Activated naive CD4-positive, alpha-beta T cell treated with Interleukin-2 at 50 U/mL for 16 hours (primary cell): ENCODE measurements around the gene ANP32E.
A peak's percentile ranks its signal among the peaks of the same experiment; 100 is the strongest.
"Not testable (repeated sequence)": the region's sequence is repeated elsewhere in the genome, so short reads cannot be mapped to it uniquely, and the experiment has no call there.

Source experiments
- DNase-seq: peaks from one replicate; pipeline ENCODE4 v3.0.0-alpha.2; 2020

The ANP32E gene

DNA sequence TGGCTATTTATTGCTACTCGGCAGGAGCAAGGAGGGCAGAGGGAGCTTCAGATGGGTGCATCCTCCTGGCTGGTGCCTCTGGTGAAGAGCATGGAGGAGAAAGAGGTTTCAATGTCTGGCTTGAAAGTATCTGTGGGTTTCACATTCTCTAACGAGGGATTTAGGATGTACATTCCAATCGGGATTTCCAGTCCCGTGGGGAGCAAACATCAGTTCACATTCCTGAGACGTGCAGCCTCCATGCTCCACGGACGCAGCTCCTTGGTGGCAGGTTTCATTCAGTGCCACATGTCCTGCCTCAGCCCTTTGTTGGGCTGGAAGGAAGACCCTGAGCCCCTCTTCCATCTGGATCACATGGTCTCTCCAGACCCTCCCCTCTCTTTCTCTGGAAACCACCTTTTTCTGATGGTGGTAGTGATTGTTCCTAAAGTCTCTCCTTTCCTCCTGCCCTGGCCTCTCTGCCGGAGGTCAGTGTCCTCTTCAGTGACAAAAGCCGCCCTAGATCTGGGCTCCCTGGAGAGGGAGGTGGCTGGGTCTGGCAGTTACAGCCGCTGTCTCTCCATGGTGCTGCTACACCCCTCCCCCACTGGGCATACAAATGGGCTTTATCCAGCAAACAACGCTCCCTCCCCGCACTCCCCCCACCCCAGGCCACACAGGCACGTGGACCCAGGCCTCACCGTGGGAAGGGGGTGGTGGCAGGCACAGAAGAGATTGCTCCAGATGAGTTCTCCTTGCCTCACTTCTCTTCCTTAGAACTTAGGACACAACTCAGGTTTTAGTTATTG lies 20.8 kb upstream of the ANP32E start:
- DNase-seq: no peak

DNA sequence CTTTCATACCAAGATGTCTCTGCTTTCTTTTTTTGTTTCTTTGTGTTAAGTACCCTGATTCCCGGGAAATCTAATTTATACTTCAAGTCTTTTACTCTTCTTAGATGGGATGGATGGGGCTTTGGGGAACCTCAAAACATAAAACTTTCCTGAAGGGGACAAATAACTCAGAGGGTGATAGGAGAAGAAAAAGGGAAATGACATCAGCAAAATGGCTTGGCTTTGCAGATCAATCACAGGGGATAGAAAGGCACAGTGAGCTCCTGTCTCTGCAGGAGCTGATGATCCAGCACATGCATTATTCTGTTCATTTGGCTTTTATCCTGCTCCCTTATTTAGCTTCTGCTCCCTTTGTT lies 20.3 kb upstream of the ANP32E start:
- DNase-seq: no peak

DNA sequence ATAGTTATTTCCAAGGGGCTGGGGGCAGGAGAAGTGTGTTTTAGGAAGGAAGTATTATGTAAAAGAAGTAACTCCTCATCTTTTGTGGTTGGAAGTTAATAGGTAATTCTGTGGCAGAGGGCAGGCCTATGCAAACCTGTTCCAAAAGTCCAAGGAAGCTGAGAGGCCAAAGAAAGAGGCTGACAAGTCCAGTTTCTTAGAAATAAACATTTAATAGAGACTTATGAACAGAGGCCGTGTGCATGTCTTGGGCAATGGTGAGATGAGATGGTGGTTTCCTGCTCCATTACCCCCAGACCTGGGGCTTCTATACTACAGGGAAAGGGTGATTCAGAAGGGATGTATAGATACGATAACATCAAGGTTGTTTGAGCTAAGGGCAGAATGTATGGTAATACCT lies 14.0 kb upstream of the ANP32E start:
- DNase-seq: no peak

DNA sequence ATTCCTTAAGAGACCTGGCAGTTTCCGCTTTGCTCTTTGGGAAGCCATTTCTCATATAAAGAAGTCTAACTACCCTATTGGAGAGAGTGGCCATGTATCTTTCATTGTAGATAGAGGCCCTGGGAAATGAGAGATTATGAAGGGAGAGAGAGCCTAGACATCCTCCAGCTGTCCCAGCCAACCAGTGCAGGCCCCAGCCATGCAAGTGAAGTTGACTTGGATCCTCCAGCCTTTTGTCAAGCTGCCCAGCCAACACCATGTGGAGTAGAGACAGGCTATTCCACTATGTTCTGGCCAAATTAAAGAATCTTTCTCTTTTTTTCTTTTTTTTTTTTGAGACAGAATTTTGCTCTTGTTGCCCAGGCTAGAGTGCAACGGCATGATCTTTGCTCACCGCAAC lies 7.1 kb upstream of the ANP32E start:
- DNase-seq: no peak

DNA sequence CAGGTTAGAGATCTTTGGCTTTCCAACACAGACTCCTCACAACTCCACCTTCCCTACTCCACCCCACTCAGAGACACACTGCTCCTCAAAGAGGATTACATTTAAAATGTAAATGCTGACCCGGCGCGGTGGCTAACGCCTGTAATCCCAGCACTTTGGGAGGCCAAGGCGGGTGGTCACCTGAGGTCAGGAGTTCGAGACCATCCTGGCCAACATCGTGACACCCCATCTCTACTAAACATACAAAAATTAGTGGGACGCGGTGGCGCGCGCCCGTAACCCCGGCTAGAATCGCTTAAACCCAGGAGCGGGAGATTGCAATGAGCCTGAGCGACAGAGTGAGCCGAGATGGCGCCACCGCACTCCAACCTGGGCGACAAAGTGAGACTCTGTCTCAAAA lies 1.8 kb upstream of the ANP32E start:
- no peak for DNase-seq

DNA sequence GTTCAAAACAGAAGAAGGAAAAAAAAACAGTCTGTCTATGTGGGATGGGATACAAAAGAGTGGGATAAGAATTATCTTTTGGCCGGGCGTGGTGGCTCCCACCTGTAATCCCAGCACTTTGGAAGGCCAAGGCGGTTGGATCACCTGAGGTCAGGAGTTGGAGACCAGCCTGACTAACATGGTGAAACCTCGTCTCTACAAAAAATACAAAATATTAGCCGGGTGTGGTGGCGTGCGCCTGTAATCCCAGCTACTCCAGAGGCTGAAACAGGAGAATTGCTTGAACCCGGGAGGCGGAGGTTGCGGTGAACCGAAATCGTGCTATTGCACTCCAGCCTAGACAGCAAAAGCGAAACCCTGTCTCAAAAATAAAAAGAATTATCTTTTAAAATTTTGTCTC lies 1.3 kb upstream of the ANP32E start:
- DNase-seq: not testable (repeated sequence)

DNA sequence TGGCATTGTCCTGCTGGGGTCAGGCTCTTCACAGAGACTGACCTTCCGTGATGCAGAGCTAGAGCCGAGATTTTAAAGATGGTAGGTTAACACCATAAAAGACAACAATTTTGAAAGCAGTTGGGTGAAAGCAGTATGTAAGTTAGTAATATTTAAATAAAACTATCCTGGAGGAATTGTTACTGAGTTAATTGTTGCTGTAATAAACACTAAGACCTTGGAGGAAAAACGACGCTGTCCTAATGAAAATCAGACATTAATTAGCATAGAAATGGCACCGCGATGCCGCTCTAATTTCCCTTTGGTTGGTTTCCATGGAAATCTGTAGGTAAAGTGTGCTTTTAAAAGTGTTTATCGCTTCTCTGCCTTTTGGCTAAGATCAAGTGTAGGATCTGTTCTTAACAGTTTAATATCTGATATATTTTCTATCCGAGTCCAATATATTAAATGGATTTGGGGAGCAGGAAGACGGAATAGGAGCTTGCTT lies 745 bp upstream of the ANP32E start:
- DNase-seq: no peak

DNA sequence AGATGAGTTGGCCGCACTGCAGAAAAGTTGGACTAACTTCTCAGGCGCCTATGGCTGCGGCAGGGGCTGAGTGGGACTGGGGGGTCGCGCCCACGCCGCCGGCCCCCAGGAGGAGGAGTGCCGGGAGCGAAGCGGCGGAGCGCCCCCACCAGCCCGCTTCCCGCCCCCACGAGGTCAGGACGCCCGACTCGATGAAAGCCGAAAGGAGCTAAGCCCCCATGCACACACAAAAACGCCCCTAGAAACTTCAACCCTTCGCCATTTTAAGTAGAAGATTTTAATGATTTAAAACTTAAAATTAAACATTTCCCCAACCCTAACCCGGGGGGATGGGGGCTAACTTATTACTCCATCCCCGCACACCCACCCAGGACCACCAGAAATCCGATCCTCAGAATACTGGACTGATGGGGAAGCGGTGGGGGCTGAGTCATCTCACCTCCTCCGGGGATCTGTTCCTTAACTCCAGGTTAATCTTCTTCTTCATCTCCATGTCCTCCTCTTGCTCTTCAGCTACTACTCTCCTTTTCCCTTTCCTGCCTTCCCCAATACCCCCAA lies 539 bp downstream of the ANP32E start:
- DNase-seq: peak; percentile 38

DNA sequence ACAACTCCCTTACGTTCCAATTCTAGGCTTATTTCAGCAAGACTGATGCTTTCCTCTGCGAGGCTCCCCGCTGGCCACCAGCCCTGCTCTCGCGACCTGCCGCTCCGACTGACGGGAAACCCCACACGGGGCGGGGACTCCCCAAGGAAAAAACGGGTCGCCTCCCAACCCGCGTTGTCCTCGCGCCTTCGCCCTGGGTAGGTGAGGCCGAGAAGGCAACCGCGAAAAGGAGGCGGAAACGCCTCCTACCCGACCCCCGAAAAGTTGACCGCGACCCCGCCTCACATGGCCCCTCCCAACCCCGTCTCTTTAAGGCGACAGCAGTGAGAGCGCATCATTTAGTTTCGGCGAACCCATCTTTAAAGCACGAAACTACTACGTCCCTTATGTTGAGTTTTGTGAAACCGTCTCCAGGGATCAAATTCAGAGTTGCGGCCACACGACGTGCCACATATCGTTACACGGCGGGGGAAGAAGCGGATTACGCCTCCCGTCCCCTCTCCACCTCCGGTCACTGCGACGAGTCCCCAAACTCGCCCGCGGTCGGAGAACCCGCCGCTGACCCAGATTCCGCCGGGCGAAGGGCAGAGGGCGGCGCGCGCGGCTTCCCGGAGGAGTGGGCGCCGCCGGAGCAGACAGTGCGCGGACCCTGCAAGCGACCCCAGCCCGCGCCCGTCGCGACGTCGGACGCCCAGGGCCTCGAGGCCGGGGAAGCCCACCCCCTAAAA lies 1.2 kb downstream of the ANP32E start:
- peak; percentile 91 for DNase-seq

DNA sequence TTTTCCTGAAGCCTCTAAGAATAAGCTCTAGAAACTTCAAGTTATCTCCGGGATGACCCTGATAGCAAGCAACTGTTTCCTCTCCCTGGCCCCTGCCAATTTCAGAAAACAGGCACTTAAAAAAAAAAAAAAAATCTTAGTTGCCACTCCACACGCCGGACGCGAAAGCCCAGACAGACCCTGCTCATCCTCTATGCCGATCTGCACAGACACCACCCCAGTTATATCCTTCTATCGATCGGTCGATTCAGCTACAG lies 1.7 kb downstream of the ANP32E start:
- no peak for DNase-seq

DNA sequence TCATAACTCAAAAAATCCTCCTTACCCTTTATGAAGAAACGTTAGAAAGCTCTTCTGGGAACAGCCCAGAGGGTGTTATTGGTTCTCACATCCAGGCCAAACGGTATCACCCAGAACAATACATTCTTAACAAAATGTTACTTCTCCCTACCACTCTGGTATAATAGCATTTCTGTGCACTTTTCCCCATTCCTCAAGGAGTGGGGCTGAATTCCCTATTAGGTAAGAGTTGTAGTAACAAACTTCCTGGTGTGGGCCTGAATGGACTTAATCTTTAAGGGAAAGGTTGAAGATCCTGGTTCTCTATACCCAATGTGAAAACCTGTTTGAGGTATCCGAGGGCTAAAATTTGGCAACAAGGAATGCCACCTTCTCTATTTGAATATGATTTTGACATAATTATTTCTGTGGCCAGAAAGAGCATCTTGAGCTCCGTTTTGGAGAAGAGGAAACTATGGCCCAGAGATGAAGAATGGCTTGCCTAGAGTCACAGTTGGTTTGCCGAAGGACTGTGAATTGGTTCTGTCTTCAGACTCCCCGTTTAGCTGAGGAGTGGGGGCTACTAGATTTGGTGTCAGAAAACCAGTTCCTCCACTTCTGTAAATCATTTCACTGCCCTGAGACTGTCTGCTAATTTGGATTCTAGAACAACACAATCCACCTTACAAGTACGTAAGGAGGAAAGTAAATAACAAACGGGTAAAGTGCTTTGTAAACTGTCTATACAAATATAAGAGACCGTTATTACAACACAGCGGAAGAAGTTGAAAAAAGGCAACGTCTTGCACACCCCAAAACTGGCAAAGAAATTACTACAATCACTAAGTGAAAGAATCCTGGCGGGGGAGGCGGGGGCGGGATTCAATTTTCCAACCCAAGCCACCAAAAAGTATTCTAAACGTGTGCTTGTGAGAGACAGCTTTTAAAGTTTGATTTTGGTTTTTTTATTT lies 2.3 kb downstream of the ANP32E start:
- peak; percentile 72 for DNase-seq

DNA sequence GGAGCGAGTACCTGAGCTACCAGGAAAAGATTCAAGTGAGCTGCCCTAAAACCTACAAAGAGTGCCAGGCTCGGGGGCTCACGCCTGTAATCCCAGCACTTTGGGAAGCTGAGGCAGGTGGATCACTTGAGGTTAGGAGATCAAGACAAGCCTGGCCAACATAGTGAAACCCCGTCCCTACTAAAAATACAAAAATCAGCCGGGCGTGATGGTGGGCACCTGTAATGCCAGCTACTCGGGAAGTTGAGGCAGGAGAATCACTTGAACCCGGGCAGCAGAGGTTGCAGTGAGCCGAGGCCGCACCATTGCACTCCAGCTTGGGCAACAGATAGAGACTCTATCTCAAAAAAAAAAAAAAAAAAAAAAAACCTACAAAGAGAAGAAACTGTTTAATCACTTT lies 3.0 kb downstream of the ANP32E start:
- not testable (repeated sequence) for DNase-seq

DNA sequence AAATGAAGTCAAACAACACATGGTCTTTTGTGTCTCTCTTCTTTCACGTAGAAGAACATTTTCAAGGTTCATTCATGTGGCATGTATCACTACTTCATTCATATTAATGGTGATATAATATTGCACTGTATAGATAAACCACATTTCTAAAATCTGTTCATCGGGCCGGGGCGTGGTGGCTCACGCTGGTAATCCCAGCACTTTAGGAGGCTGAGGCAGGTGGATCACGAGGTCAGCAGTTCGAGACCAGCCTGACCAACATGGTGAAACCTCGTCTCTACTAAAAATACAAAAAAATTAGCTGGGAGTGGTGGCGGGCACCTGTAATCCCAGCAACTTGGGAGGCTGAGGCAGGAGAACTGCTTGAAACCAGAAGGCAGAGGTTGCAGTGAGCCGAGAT lies 7.7 kb downstream of the ANP32E start:
- DNase-seq: not testable (repeated sequence)

DNA sequence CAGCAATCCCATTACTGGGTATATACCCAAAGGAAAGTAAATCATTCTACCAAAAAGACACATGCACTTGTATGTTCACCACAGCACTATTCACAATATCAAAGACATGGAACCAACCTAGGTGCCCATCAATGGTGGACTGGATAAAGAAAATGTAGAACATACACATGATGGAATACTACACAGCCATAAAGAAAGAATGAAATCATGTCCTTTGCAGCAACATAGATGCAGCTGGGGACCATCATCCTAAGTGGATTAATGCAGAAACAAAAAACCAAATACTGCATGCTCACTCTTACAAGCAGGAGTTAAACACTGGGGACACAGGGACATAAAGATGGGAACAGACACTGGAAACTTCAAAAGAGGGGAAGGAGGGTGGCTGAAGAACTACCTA lies 8.7 kb downstream of the ANP32E start:
- no peak for DNase-seq

DNA sequence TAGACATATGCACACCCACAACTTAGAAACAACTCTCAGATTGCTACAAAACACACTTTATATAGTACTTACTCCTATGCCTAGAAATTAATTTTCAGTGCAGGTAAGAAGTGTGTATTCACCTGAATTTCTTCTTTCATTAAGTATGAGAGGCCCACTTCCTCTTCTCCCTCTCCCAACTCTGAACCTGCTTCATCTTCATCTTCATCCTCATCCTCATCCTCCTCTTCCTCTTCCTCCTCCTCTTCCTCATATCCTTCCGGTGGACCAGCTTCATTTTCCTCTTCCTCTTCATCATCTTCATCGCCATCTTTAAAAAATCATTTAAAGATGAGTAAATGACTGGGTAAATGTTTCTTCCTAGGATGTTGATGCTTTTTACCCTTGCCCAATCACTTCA lies 9.4 kb downstream of the ANP32E start:
- no peak for DNase-seq

DNA sequence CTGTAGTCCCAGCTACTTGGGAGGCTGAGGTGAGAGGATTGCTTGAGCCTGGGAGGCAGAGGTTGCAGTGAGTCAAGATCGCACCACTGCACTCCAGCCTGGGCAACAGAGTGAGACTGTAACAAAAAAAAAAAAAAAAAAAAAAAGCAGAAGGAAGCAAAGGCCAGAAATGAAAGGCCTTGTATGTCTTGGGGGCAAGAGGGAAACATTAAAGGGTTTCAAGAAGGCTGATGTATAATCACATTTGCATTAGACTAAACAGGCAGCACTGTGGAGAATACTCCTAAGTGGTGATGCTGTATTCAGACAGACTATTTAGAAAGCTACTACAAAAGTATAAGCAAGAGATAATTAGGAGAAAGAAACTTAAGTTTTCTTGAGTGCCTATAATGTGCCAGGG lies 10.4 kb downstream of the ANP32E start:
- DNase-seq: no peak

DNA sequence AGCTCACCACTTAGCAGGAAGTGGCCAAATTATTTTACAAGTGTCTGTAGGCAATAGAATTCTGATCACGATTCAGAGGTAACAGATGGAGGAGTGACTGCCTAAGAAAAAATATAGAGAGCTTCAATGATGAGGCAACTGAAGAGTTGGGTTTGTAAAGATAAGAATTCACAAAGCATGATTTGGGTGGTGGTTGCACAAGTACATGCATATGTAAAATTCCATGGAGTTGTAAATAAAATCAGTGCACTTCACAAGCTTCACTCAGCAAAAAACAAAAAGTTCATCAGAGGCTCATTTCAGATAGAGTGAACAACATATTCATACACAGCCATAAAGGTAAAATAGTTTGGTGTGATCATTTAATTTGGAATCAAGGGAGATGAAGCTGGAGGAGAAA lies 10.9 kb downstream of the ANP32E start:
- no peak for DNase-seq

DNA sequence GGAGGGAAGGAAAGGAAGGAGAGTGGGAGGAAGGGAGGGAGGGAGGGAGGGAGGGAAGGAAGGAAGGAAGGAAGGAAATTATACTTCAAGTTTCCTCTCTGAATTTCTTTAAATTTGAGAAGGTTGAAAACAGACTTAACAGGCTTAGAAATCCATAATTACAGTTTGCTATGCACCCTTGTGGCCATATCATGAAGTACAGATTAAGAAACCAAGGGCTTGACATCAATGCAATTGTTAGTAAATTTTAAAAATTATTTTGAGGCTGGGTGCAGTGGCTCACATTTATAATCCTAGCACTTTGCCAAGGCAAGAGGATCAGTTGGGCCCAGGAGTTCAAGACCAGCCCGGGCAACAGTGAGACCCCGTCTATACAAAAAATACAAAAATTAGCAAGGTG lies 14.4 kb downstream of the ANP32E start:
- DNase-seq: no peak

DNA sequence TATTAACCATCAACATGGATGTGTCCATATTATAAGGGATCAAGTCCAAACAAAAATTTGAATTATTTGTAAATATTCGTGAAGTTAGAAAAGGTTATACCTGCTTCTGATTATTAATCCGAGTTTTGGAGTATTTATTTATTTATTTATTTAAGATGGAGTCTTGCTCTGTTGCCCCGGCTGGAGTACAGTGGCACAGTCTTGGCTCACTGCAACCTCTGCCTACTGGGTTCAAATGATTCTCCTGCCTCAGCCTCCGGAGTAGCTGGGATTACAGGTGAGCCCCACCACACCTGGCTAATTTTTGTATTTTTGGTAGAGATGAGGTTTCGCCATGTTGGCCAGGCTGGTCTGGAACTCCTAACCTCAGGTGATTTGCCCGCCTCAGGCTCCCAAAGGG lies 20.1 kb downstream of the ANP32E start:
- not testable (repeated sequence) for DNase-seq

DNA sequence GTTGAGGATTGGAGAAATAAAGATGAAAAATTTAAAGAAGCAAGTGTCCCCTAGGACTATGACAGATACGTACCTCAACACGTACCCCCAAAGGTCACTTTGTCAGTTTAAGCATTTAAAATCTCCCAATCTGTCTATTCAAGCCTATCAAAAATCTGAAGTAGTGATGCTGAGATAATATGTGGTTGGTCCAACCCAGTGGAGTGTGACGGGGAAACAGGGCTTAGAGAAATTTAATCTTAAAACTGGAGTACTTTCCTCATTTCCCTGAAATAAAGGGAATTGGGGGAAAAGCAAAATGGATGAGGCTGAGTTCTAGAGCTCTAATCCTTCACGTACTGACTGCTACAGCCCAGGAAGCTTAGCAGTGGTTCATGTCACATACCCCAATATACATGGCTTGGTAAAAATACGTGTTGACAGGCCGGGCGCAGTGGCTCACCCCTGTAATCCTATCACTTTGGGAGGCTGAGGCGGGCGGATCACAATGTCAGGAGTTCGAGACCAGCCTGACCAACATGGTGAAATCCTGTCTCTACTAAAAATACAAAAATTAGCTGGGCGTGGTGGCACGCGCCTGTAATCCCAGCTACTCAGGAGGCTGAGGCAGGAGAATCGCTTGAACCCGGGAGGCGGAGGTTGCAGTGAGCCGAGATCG lies 21.7 kb downstream of the ANP32E start:
- not testable (repeated sequence) for DNase-seq

DNA sequence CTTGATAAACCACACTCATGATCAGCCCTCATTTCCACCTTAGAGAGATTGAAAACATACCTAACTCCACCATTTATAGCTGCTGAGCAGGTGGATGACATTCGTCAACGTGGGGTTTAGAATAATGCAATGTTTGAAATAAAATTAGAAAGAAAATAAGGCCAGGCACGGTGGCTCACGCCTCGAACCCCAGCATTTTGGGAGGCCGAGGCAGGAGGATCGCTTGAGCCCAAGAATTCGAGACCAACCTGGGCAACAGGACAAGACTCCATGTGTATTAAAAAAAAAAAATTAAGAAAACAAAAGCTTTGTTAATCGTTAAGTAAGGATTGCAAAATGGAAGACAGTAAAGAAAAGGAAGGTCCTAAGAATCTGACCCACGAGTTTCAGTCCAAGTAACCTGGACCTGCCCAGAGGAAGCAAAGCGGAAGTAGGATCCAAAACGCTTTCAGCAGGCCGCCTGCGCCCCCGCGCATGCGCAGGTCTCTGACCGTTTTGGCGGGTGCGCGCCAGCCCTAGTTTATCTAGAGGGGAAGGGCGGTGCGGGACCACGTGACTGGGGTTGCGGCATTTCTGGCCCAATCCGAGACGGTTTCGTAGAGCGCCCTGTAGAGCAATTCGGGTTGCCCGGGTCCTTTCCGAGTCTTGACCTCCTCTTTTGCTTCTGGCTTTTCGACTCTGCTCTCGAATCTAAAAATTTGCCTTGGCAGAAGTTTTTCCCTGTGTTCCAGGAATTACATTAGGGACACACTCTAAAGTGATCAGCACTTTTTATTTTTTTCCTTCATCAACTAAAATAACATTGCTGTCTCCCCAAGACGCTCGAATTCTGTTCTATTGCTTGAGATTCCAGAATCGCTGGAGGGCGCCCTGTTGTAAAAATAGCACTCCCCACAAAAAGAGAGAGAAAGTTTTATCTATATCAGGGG lies 22.5 kb downstream of the ANP32E start:
- DNase-seq: peak; percentile 92

DNA sequence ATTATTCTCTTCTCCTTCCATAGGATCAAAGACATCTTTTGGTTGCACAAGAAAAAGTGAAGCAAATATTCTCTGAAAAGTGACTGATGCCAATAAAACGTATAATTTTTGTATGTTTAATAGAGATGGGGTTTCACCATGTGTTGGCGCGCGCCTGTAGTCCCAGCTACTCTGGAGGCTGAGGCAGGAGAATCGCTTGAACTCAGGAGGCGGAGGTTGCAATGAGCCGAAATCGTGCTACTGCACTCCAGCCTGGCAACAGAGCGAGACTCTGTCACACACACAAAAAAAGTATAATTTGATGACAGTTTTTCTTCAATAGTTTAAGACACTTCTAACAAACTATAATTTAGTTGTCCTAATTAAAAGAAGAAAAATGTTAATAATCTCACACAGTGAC lies 23.8 kb downstream of the ANP32E start:
- no peak for DNase-seq
